Bronchial smooth muscle cell (primary cell): ENCODE data around the gene SUN1. TPM values are rescaled to one million over a fixed set of nuclear protein-coding genes. Genes with fewer than 3 reads are reported as not detected.

Source experiments
- total RNA-seq: library from RNA; depleted of rRNA; stranded (reverse); fragments of >200 nt; gene quantifications from 2 replicates; pipeline ENCODE4 v1.2.1, GENCODE V29; 2014

Gene SUN1
- total RNA-seq = 107 and 200 TPM in 2 replicates

GRCh38 chr7:832167-832967 is at the start of gene SUN1:
Gene SUN1 (plus strand): TSS chr7:832476. CDS start chr7:832525, 49 bp downstream.

GRCh38 chr7:876077-876971 is 44.0 kb downstream of the SUN1 start, which contains the start of gene GET4:
Gene GET4 (plus strand): TSS chr7:876554. CDS start chr7:876646, 92 bp downstream.

Other genes starting within 250 kb of the SUN1 start
- 7.9 and 10.2 TPM in 2 replicates for gene DNAAF5, start 105.8 kb upstream of the SUN1 start, total RNA-seq
- 11.1 and 15.3 TPM in 2 replicates for gene PRKAR1B, start 105.2 kb upstream of the SUN1 start, total RNA-seq
- 17.9 and 22.1 TPM in 2 replicates for gene GET4, start 44.1 kb downstream of the SUN1 start, total RNA-seq
- gene ADAP1, start 122.2 kb downstream of the SUN1 start, total RNA-seq = 0.79 and 1.1 TPM in 2 replicates
- 8.0 and 9.5 TPM in 2 replicates for gene COX19, start 143.1 kb downstream of the SUN1 start, total RNA-seq
- gene CYP2W1, start 150.7 kb downstream of the SUN1 start, total RNA-seq = 0.16 TPM in 1 of 2 replicates, not detected in the other
- gene GPR146, start 212.1 kb downstream of the SUN1 start, total RNA-seq = 1.6 and 2.4 TPM in 2 replicates